ENCODE results near the gene IQGAP3.

GRCh38 chr1:156549831-156550230 lies 22.5 kb downstream of the IQGAP3 start:
- TF ChIP-seq CTCF (IDR thresholded peaks at IDR 0.05 in 8 of 11, conservative IDR thresholded peaks at IDR 0.05 in 3 of 11): no peak
- TF ChIP-seq POLR2A (IDR thresholded peaks at IDR 0.05): no peak
- no peak for TF ChIP-seq POLR2AphosphoS5 (IDR thresholded peaks at IDR 0.05)
